Peyer's patch (tissue), 4 donors: ENCODE results near the gene CABP7.

Experiments used
- CTCF ChIP-seq, 6 experiments: fragments of 450-650 bp in 4 of 6; fragments of 200-600 bp in 2 of 6; sonication (generic) in 1 of 6; IDR thresholded peaks; one replicate each; pipeline ENCODE4 v1.5.1; 2017 to 2019; ENCODE audit warnings: antibody characterized with exemption in 6 of 6, mild to moderate bottlenecking in 3 of 6, moderate library complexity in 1 of 6
- POLR2A ChIP-seq, 2 donors: fragments of 450-650 bp; IDR thresholded peaks; one replicate each; pipeline ENCODE4 v1.5.1; 2017; ENCODE audit warnings: antibody characterized with exemption in 2 of 2, mild to moderate bottlenecking in 2 of 2, moderate library complexity in 2 of 2

DNA sequence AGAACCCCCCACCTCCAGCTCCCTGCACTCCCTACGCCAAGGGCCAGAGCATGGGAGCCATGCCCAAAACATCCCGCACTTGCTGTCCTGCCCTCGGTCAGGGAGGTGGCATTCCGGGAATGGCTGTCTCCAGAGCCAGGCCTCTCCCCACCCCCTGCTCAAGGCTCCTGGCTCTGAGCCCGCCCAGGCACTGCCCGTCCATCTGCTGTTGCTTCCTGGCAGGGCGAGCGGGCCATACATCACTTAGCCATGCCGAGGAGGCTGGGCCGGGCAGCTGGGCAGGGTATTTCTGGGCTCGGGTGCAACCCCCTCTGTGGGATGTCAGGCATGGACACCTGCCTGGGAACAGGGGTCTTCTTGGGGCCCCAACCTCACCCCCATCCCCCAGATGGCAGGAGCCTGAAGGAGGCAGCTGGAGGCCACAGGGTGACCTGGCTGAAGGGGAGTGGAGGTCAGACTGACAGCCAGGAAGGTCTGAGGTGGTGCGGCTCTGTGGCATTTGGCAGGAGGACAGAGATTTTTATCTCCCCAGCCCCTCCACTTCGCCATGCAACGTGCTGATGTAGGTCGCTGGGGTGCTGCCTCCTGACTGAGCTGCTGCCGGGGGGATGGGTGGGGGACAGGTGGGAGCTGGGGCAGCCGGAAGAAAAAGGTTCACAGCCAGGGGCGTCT is 8.7 kb upstream of the CABP7 start:
- TF ChIP-seq CTCF (IDR thresholded peaks at IDR 0.05) = no peak
- TF ChIP-seq POLR2A (IDR thresholded peaks at IDR 0.05) = no peak
